ENCODE measurements around the gene NRF1.
"Not testable (repeated sequence)": the region's sequence is repeated elsewhere in the genome, so short reads cannot be mapped to it uniquely, and the experiment has no call there.

The NRF1 gene

GRCh38 chr7:129611246-129612111 lies at the start of gene NRF1:
TSS of gene NRF1 (plus strand) at chr7:129611720. CDS start at chr7:129657352, 45,632 bp downstream.
- peak; percentile 72 for DNase-seq

GRCh38 chr7:129566323-129566722 lies 45.2 kb upstream of the NRF1 start:
- DNase-seq: not testable (repeated sequence)

- no peak for DNase-seq
These were observed 44.1 kb upstream of the NRF1 start for GRCh38 chr7:129567377-129567776.

- DNase-seq: no peak
These were observed 43.3 kb upstream of the NRF1 start for GRCh38 chr7:129568240-129568639.

GRCh38 chr7:129569326-129569725 lies 42.2 kb upstream of the NRF1 start:
- no peak for DNase-seq

- DNase-seq: no peak
These were observed 41.7 kb upstream of the NRF1 start for GRCh38 chr7:129569811-129570215.

- DNase-seq: no peak
These were observed 40.3 kb upstream of the NRF1 start for GRCh38 chr7:129571201-129571600.

- DNase-seq: no peak
These were observed 39.3 kb upstream of the NRF1 start for GRCh38 chr7:129572205-129572604.

- no peak for DNase-seq
These were observed 37.0 kb upstream of the NRF1 start for GRCh38 chr7:129574487-129574886.

GRCh38 chr7:129575699-129576098 lies 35.8 kb upstream of the NRF1 start:
- DNase-seq: no peak

- no peak for DNase-seq
These were observed 35.4 kb upstream of the NRF1 start for GRCh38 chr7:129576138-129576537.

- DNase-seq: no peak
These were observed 32.7 kb upstream of the NRF1 start for GRCh38 chr7:129578829-129579228.

- DNase-seq: not testable (repeated sequence)
These were observed 25.3 kb upstream of the NRF1 start for GRCh38 chr7:129586179-129586578.

GRCh38 chr7:129588268-129588667 lies 23.3 kb upstream of the NRF1 start:
- DNase-seq: no peak

GRCh38 chr7:129591868-129592267 lies 19.7 kb upstream of the NRF1 start:
- DNase-seq: no peak

GRCh38 chr7:129596386-129596785 lies 15.1 kb upstream of the NRF1 start:
- not testable (repeated sequence) for DNase-seq

- no peak for DNase-seq
These were observed 13.8 kb upstream of the NRF1 start for GRCh38 chr7:129597672-129598071.

- no peak for DNase-seq
These were observed 12.3 kb upstream of the NRF1 start for GRCh38 chr7:129599174-129599573.

- DNase-seq: not testable (repeated sequence)
These were observed 7.9 kb upstream of the NRF1 start for GRCh38 chr7:129603594-129603993.

- not testable (repeated sequence) for DNase-seq
These were observed 7.5 kb upstream of the NRF1 start for GRCh38 chr7:129604021-129604420.

- no peak for DNase-seq
These were observed 6.6 kb upstream of the NRF1 start for GRCh38 chr7:129604713-129605437.

GRCh38 chr7:129605960-129606614 lies 5.4 kb upstream of the NRF1 start:
- DNase-seq: no peak

- no peak for DNase-seq
These were observed 4.7 kb upstream of the NRF1 start for GRCh38 chr7:129606803-129607202.

All from NCI-H1048 (cell line).